ENCODE measurements around the gene IL5. TPM values are rescaled to one million over a fixed set of nuclear protein-coding genes. Genes with fewer than 3 reads are reported as not detected.

The IL5 gene
- polyA plus RNA-seq, 1 experiment: not detected

DNA sequence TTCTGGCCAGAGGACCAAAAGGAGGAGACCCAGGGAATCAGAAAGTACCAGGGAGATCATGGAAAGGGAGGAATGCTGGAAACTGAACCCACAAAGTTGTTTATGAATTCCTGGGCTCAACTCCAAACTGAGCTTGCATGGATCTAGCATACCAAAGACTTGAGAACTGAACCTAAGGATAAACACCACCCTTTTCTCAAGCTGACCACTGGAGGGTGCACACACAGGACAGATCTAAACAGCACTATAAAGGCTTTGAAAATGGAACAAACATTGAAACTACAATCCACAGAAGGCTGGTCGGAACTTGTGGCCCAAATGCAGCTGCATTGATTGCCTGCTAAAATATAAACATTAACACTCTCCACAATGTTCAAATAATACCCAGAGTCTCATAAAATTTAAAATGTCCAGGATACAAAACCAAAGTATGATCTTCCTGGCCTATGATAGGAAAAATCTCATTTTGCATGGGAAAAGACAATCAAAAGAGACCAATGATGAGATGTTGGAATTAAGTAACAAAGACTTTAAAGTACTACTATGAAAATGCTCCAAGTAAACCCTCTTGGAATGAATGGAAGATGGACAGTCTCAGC lies 37.1 kb downstream of the IL5 start:
- Histone ChIP-seq H3K4me3 (ENCODE audit: low read depth, low read length) (no peak overlapping the region), H3K27me3 (ENCODE audit: control insufficient read depth, insufficient read depth, low read length) (no peaks in the 10 kb centered on the region), H3K36me3 (ENCODE audit: control insufficient read depth, insufficient read depth, low read length) (no peaks in the 10 kb centered on the region)
- peak; percentile 85 for DNase-seq (ENCODE audit: low read depth)
- POLR2A ChIA-PET: interaction anchor here (0.6 to 0.8 kb wide), 3 partner anchors 11 to 118 kb away, joined by 3 to 6 read pairs (median 3); partner anchors contain the start of gene IRF1
- TF ChIP-seq, protein P1, sequence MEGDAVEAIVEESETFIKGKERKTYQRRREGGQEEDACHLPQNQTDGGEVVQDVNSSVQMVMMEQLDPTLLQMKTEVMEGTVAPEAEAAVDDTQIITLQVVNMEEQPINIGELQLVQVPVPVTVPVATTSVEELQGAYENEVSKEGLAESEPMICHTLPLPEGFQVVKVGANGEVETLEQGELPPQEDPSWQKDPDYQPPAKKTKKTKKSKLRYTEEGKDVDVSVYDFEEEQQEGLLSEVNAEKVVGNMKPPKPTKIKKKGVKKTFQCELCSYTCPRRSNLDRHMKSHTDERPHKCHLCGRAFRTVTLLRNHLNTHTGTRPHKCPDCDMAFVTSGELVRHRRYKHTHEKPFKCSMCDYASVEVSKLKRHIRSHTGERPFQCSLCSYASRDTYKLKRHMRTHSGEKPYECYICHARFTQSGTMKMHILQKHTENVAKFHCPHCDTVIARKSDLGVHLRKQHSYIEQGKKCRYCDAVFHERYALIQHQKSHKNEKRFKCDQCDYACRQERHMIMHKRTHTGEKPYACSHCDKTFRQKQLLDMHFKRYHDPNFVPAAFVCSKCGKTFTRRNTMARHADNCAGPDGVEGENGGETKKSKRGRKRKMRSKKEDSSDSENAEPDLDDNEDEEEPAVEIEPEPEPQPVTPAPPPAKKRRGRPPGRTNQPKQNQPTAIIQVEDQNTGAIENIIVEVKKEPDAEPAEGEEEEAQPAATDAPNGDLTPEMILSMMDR (IDR thresholded peaks at IDR 0.05; ENCODE audit: insufficient read depth, low read depth, low read length): peak; percentile 77
- CTCF ChIA-PET: interaction anchor here (1.0 to 13.4 kb wide), 10 partner anchors 9 to 314 kb away, joined by 3 to 255 read pairs (median 4); no protein-coding TSS in a partner anchor

DNA sequence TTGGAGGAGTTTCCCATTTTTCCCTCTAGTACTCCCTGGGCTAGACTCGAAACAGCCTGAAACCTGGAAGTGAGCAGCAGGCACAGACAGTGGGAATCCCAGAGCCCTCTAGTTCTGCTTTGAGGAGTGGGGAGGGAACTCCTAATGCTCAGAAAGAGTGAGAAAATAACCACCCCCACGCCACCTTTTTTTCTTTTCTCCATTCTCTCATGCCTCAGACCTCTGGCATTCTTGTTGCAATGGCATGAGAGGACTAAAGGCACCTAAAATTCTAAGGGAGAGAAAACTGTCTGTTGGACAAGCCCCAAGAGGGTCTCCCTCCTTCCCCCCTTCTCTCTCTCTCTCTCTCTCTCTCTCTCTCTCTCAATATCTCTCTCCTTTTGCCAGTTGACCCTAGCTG lies 37.7 kb downstream of the IL5 start:
- POLR2A ChIA-PET: no interaction called here
- DNase-seq (ENCODE audit: low read depth): no peak
- H3K4me3 ChIP-seq (ENCODE audit: low read depth, low read length): no peak overlapping the region
- no peaks in the 10 kb centered on the region for H3K27me3 ChIP-seq (ENCODE audit: control insufficient read depth, insufficient read depth, low read length)
- CTCF ChIA-PET: interaction anchor here (1.0 to 13.4 kb wide), 9 partner anchors 8 to 172 kb away, joined by 3 to 255 read pairs (median 5); no protein-coding TSS in a partner anchor
- TF ChIP-seq, protein P1 (IDR thresholded peaks at IDR 0.05; ENCODE audit: insufficient read depth, low read depth, low read length): no peak
- no peaks in the 10 kb centered on the region for H3K36me3 ChIP-seq (ENCODE audit: control insufficient read depth, insufficient read depth, low read length)

DNA sequence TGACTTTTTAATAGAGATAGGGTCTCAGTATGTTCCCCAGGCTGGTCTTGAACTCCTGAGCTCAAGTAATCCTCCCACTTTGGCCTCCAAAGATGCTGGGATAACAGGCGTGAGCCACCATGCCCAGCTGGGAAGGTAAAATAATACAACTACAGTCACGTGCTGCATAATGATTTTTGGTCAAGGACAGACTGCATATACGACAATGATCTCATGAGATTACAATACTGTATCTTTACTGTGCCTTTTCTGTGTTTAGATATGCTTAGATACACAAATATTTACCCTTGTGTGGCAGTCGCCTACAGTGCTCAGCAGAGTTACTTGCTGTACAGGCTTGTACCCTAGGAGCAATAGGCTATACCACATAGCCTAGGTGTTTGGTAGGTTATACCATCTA lies 38.6 kb downstream of the IL5 start:
- Histone ChIP-seq H3K4me3 (ENCODE audit: low read depth, low read length) (no peak overlapping the region), H3K27me3 (ENCODE audit: control insufficient read depth, insufficient read depth, low read length) (no peaks in the 10 kb centered on the region), H3K36me3 (ENCODE audit: control insufficient read depth, insufficient read depth, low read length) (no peaks in the 10 kb centered on the region)
- POLR2A ChIA-PET: no interaction called here
- TF ChIP-seq, protein P1 (IDR thresholded peaks at IDR 0.05; ENCODE audit: insufficient read depth, low read depth, low read length): no peak
- no peak for DNase-seq (ENCODE audit: low read depth)
- CTCF ChIA-PET: interaction anchor here (0.7 to 13.4 kb wide), 4 partner anchors 22 to 277 kb away, joined by 3 to 255 read pairs (median 6); partner anchors contain the start of gene P4HA2

DNA sequence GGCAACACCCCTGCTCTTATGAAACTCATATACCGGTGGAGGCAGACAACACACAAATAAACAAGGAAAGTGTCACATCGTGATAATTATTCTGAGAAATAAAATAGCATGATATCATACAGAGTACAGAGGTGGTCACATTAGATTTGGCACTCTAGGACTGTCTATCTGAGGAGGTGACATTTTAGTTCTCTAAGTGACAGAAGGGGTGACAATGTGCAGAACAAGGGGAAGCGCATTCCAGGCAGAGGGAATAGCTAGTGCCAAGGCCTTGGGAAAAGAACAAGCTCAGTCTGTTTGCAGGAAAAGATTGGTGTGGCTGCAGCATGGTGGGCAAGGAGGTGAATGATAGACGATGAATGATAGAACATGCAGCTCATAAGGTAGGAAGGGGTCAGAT lies 40.1 kb downstream of the IL5 start:
- no peaks in the 10 kb centered on the region for H3K27me3 ChIP-seq (ENCODE audit: control insufficient read depth, insufficient read depth, low read length)
- no peak overlapping the region for H3K4me3 ChIP-seq (ENCODE audit: low read depth, low read length)
- H3K36me3 ChIP-seq (ENCODE audit: control insufficient read depth, insufficient read depth, low read length): no peaks in the 10 kb centered on the region
- POLR2A ChIA-PET: no interaction called here
- DNase-seq (ENCODE audit: low read depth): no peak
- TF ChIP-seq, protein P1 (IDR thresholded peaks at IDR 0.05; ENCODE audit: insufficient read depth, low read depth, low read length): no peak
- CTCF ChIA-PET: interaction anchor here (0.6 to 13.4 kb wide), 7 partner anchors 24 to 986 kb away, joined by 3 to 255 read pairs (median 3); partner anchors contain the start of gene RAD50

DNA sequence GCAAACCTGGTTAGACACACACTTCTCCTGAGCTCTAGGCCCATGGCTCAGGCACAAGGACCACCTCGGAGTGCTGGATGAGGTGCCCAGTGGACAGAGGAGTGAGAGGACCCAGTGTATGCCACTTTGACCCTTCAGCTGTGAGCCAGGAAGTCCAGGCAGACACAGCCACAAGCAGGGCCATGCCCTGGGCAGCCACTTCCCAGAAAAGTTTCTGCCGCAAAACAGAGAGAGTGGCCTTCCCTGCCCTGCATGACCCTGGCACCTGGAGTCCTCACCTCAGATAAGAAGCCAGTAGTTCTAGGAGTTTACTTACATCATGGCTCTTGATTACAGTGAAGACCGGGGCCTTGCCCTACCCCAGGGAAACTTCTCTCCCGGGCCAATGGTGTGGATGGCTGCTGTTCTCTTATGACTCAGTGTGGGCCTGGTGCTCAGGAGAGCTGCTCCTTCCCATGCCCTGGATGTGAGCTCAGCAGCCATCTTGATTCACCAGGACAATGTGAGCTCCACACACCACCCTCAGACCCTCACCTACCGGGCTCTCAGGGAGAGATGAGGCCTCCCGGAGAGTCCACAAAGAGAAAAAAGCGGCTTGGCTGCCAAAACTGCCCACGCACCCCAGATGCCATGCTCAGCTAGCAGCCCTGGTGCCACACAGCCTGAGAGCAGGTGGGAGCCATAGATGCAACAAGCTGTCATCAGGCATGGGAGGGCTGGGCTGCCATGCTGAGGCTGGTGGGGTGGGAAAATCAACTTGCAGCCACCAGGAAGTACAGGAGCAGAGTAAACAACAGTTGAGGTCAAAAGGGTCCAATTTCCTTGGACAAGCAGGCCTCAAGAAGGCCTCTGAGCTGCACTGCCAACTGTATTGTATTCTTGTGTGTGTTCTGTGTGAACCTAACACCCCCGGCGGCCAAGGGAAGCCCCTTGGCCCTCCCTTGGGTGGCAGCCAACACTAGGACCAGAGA lies 41.1 kb downstream of the IL5 start:
- TF ChIP-seq, protein P1 (IDR thresholded peaks at IDR 0.05; ENCODE audit: insufficient read depth, low read depth, low read length): no peak
- no peaks in the 10 kb centered on the region for H3K27me3 ChIP-seq (ENCODE audit: control insufficient read depth, insufficient read depth, low read length)
- H3K4me3 ChIP-seq (ENCODE audit: low read depth, low read length): no peak overlapping the region
- POLR2A ChIA-PET: interaction anchor here (0.7 kb wide), 1 partner anchor 84 kb away, joined by 3 read pairs; no protein-coding TSS in a partner anchor
- CTCF ChIA-PET: interaction anchor here (0.7 to 13.4 kb wide), 14 partner anchors 8 to 322 kb away, joined by 3 to 255 read pairs (median 5); partner anchors contain the start of genes IRF1 and SLC22A5
- H3K36me3 ChIP-seq (ENCODE audit: control insufficient read depth, insufficient read depth, low read length): no peaks in the 10 kb centered on the region
- DNase-seq (ENCODE audit: low read depth): no peak

Data from BJ (cell line).